Medulla oblongata (tissue), 1 donor: ENCODE results near the gene FRYL.

Source experiments
- DNase-seq: peaks from one replicate; pipeline ENCODE4 v3.0.0-alpha.2; 2015; ENCODE audit errors: extremely low spot score

Gene FRYL

GRCh38 chr4:48558026-48558425, 222.1 kb downstream of the FRYL start:
- no peak for DNase-seq

GRCh38 chr4:48557478-48557877, 222.6 kb downstream of the FRYL start:
- no peak for DNase-seq

GRCh38 chr4:48556268-48556667, 223.8 kb downstream of the FRYL start:
- no peak for DNase-seq

- DNase-seq = no peak
Measured at GRCh38 chr4:48554606-48555005, 225.5 kb downstream of the FRYL start.

- DNase-seq = no peak
Measured at GRCh38 chr4:48553720-48554119, 226.4 kb downstream of the FRYL start.

- DNase-seq = peak; percentile 34
Measured at GRCh38 chr4:48546336-48546735, 233.7 kb downstream of the FRYL start.

- DNase-seq = no peak
Measured at GRCh38 chr4:48543796-48544195, 236.3 kb downstream of the FRYL start.

GRCh38 chr4:48542888-48543287, 237.2 kb downstream of the FRYL start:
- no peak for DNase-seq

- no peak for DNase-seq
Measured at GRCh38 chr4:48539597-48539996, 240.5 kb downstream of the FRYL start.

- DNase-seq = no peak
Measured at GRCh38 chr4:48538358-48538757, 241.7 kb downstream of the FRYL start.

GRCh38 chr4:48526406-48526805, 253.7 kb downstream of the FRYL start:
- DNase-seq = no peak

GRCh38 chr4:48518143-48518542, 261.9 kb downstream of the FRYL start:
- no peak for DNase-seq

GRCh38 chr4:48509543-48509942, 270.5 kb downstream of the FRYL start:
- peak; percentile 68 for DNase-seq

GRCh38 chr4:48506716-48507115, 273.4 kb downstream of the FRYL start:
- DNase-seq = no peak

- no peak for DNase-seq
Measured at GRCh38 chr4:48504352-48504751, 275.7 kb downstream of the FRYL start.

- no peak for DNase-seq
Measured at GRCh38 chr4:48504026-48504330, 276.1 kb downstream of the FRYL start.

GRCh38 chr4:48503233-48504025, 276.6 kb downstream of the FRYL start:
- no peak for DNase-seq

- no peak for DNase-seq
Measured at GRCh38 chr4:48499551-48500066, 280.5 kb downstream of the FRYL start.

- DNase-seq = no peak
Measured at GRCh38 chr4:48498895-48499294, 281.2 kb downstream of the FRYL start.

- DNase-seq = no peak
Measured at GRCh38 chr4:48495941-48496340, 284.1 kb downstream of the FRYL start.

GRCh38 chr4:48493452-48494100, 286.5 kb downstream of the FRYL start:
- no peak for DNase-seq

- DNase-seq = no peak
Measured at GRCh38 chr4:48491514-48492176, 288.4 kb downstream of the FRYL start.
